ENCODE measurements around the gene MRPS7. TPM values are rescaled to one million over a fixed set of nuclear protein-coding genes. Genes with fewer than 3 reads are reported as not detected.

Gene MRPS7
- total RNA-seq, 1 experiment from 2014 or later, result 94.7 TPM

- no peak for ATAC-seq
- no peak for TF ChIP-seq ERG (CRISPR knock-in tag; IDR thresholded peaks at IDR 0.05)
- no peaks in the 10 kb centered on the region for H3K9me3 Mint-ChIP-seq
- ChIA-PET POLR2A (no interaction called here), CTCF (interaction anchor here (1.7 to 3.0 kb wide), 2 partner anchors 16 to 111 kb away, joined by 7 to 18 read pairs; no protein-coding TSS in a partner anchor)
- DNase-seq (ENCODE audit: low spot score), result no peak
- no peak overlapping the region for H3K27ac Mint-ChIP-seq
- no peaks in the 10 kb centered on the region for H3K4me1 Mint-ChIP-seq
- no peak overlapping the region for H3K4me3 Mint-ChIP-seq
- H3K27me3 Mint-ChIP-seq (ENCODE audit: low read depth), result no peaks in the 10 kb centered on the region; the same call in 1 of the 2 replicates
- peaks cover 61% of the 10 kb centered on the region for H3K36me3 Mint-ChIP-seq
These were observed 36.7 kb upstream of the MRPS7 start for GRCh38 chr17:75225016-75225415.

- CTCF ChIA-PET, result interaction anchor here (0.6 to 6.4 kb wide), 2 partner anchors 12 to 71 kb away, joined by 4 to 62 read pairs; no protein-coding TSS in a partner anchor
- no peaks in the 10 kb centered on the region for H3K9me3 Mint-ChIP-seq
- TF ChIP-seq ESRRA (CRISPR knock-in tag; IDR thresholded peaks at IDR 0.05; ENCODE audit: borderline replicate concordance) (no peak), E2F4 (CRISPR knock-in tag; IDR thresholded peaks at IDR 0.05; ENCODE audit: borderline replicate concordance, low read depth) (no peak), NR2C2 (CRISPR knock-in tag; IDR thresholded peaks at IDR 0.05) (no peak), NFATC4 (CRISPR knock-in tag; IDR thresholded peaks at IDR 0.05) (no peak)
- TF ChIP-seq, protein P1, sequence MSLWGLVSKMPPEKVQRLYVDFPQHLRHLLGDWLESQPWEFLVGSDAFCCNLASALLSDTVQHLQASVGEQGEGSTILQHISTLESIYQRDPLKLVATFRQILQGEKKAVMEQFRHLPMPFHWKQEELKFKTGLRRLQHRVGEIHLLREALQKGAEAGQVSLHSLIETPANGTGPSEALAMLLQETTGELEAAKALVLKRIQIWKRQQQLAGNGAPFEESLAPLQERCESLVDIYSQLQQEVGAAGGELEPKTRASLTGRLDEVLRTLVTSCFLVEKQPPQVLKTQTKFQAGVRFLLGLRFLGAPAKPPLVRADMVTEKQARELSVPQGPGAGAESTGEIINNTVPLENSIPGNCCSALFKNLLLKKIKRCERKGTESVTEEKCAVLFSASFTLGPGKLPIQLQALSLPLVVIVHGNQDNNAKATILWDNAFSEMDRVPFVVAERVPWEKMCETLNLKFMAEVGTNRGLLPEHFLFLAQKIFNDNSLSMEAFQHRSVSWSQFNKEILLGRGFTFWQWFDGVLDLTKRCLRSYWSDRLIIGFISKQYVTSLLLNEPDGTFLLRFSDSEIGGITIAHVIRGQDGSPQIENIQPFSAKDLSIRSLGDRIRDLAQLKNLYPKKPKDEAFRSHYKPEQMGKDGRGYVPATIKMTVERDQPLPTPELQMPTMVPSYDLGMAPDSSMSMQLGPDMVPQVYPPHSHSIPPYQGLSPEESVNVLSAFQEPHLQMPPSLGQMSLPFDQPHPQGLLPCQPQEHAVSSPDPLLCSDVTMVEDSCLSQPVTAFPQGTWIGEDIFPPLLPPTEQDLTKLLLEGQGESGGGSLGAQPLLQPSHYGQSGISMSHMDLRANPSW (CRISPR knock-in tag; conservative IDR thresholded peaks at IDR 0.05; ENCODE audit: low read depth), result no peak
- H3K36me3 Mint-ChIP-seq, result peaks cover 68% of the 10 kb centered on the region
- H3K27me3 Mint-ChIP-seq (ENCODE audit: low read depth), result no peaks in the 10 kb centered on the region; the same call in 1 of the 2 replicates
- POLR2A ChIA-PET, result interaction anchor here (0.6 to 0.7 kb wide), 2 partner anchors 33 to 258 kb away, joined by 5 to 6 read pairs; partner anchors contain the start of gene GGA3
- ATAC-seq (no peak), DNase-seq (ENCODE audit: low spot score) (no peak)
- H3K4me1 Mint-ChIP-seq, result no peaks in the 10 kb centered on the region
- H3K27ac Mint-ChIP-seq, result no peak overlapping the region
- no peak overlapping the region for H3K4me3 Mint-ChIP-seq
These were observed 34.0 kb upstream of the MRPS7 start for GRCh38 chr17:75227729-75228128.

DNA sequence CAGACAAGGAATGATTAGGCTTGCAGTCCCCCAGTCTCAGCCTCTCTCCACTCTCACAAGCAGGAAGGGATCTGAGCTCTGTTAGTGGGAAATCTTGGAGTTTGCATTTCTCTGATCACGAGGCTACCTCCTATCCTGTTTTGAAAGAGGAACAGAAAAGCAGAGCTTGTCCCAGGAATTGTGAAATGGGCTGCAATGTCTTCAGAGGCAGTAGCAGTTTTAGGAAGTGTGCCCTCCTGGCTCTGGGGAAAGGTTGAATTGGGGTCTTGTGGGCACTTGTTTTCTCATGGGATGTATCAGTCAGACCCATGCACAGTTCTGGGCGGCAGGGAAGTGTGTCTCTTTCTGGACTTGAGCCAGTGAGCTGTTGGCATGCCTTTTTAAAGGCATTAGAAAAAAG is 33.4 kb upstream of the MRPS7 start:
- H3K4me3 Mint-ChIP-seq, result no peak overlapping the region
- H3K36me3 Mint-ChIP-seq, result peaks cover 70% of the 10 kb centered on the region
- ChIA-PET CTCF (interaction anchor here (6.4 kb wide), 1 partner anchor 12 kb away, joined by 62 read pairs; no protein-coding TSS in a partner anchor), POLR2A (no interaction called here)
- DNase-seq (ENCODE audit: low spot score) (no peak), ATAC-seq (no peak)
- no peaks in the 10 kb centered on the region for H3K9me3 Mint-ChIP-seq
- no peaks in the 10 kb centered on the region for H3K4me1 Mint-ChIP-seq
- no peak overlapping the region for H3K27ac Mint-ChIP-seq
- no peaks in the 10 kb centered on the region; the same call in 1 of the 2 replicates for H3K27me3 Mint-ChIP-seq (ENCODE audit: low read depth)
- TF ChIP-seq FOXJ3 (CRISPR knock-in tag; IDR thresholded peaks at IDR 0.05; ENCODE audit: borderline replicate concordance) (no peak), USF2 (CRISPR knock-in tag; IDR thresholded peaks at IDR 0.05) (no peak), FOXP1 (CRISPR knock-in tag; IDR thresholded peaks at IDR 0.05; ENCODE audit: borderline replicate concordance) (no peak), AR (CRISPR knock-in tag; IDR thresholded peaks at IDR 0.05) (no peak), E2F4 (CRISPR knock-in tag; IDR thresholded peaks at IDR 0.05; ENCODE audit: borderline replicate concordance, low read depth) (no peak), MAX (CRISPR knock-in tag; IDR thresholded peaks at IDR 0.05) (no peak), FOXP4 (CRISPR knock-in tag; IDR thresholded peaks at IDR 0.05) (no peak)
